ENCODE measurements around the gene MUC4. TPM values are rescaled to one million over a fixed set of nuclear protein-coding genes. Genes with fewer than 3 reads are reported as not detected.
"Not testable (repeated sequence)": the region's sequence is repeated elsewhere in the genome, so short reads cannot be mapped to it uniquely, and the experiment has no call there.

MUC4 gene
- polyA plus RNA-seq, 1 experiment = not detected

DNA sequence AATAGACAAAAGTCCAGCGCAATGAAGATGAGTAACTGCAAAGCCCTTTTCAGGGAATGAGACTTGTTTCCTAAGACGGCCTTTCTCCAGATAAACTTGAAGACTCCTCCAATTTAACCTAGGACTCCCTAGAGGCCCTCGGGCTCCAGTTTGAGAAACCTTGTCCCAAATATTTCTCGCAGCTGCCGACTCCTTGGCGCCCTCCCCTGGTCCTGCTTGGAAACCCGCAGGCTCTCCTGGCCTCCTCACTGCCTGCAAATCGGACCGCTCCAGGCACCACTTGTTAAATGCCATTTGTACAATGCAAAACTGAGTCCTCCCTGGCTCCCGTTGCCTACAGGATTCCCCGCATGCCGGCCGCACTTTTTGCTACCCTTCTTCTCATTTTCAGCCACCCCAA lies 36.8 kb downstream of the MUC4 start:
- TF ChIP-seq, protein P1, sequence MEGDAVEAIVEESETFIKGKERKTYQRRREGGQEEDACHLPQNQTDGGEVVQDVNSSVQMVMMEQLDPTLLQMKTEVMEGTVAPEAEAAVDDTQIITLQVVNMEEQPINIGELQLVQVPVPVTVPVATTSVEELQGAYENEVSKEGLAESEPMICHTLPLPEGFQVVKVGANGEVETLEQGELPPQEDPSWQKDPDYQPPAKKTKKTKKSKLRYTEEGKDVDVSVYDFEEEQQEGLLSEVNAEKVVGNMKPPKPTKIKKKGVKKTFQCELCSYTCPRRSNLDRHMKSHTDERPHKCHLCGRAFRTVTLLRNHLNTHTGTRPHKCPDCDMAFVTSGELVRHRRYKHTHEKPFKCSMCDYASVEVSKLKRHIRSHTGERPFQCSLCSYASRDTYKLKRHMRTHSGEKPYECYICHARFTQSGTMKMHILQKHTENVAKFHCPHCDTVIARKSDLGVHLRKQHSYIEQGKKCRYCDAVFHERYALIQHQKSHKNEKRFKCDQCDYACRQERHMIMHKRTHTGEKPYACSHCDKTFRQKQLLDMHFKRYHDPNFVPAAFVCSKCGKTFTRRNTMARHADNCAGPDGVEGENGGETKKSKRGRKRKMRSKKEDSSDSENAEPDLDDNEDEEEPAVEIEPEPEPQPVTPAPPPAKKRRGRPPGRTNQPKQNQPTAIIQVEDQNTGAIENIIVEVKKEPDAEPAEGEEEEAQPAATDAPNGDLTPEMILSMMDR (IDR thresholded peaks at IDR 0.05; ENCODE audit: insufficient read depth, low read depth, low read length) = peak; percentile 46
- ChIA-PET CTCF (no interaction called here), POLR2A (no interaction called here)
- no peak for DNase-seq (ENCODE audit: low read depth)
- no peaks in the 10 kb centered on the region for H3K36me3 ChIP-seq (ENCODE audit: control insufficient read depth, insufficient read depth, low read length)
- H3K4me3 ChIP-seq (ENCODE audit: low read depth, low read length) = no peak overlapping the region
- H3K27me3 ChIP-seq (ENCODE audit: control insufficient read depth, insufficient read depth, low read length) = no peaks in the 10 kb centered on the region

DNA sequence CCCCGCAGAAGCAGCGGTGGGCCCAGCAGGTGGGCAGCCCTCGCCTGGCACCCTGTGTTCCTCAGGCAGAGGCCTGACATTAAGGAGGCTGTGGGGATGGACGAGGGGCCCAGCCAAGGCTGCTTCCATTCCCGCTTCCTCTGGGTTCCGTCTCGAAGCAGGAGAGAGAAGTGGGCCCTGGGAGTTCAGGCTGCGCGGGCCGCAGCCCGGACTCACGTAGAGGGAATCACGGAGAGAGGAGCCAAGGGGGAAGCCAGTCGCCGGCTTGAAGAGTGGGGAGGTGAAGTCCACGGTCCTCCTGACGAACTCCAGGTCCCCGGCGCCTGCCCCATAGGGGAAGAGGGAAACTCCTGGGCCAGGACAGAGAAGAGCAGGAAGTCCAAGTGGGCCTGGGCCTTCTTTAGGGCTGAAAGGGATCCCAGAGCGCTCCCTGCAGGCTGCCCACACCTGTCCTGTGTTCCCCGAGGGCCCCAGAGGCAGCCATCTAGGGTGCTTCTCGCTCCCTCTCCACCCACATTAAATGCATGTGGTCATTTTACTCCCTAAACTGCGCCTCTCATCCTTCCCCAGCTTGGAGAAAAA lies 37.7 kb downstream of the MUC4 start:
- H3K36me3 ChIP-seq (ENCODE audit: control insufficient read depth, insufficient read depth, low read length) = no peaks in the 10 kb centered on the region
- no peaks in the 10 kb centered on the region for H3K27me3 ChIP-seq (ENCODE audit: control insufficient read depth, insufficient read depth, low read length)
- ChIA-PET CTCF (no interaction called here), POLR2A (no interaction called here)
- no peak overlapping the region for H3K4me3 ChIP-seq (ENCODE audit: low read depth, low read length)
- DNase-seq (ENCODE audit: low read depth) = no peak
- TF ChIP-seq, protein P1 (IDR thresholded peaks at IDR 0.05; ENCODE audit: insufficient read depth, low read depth, low read length) = no peak

DNA sequence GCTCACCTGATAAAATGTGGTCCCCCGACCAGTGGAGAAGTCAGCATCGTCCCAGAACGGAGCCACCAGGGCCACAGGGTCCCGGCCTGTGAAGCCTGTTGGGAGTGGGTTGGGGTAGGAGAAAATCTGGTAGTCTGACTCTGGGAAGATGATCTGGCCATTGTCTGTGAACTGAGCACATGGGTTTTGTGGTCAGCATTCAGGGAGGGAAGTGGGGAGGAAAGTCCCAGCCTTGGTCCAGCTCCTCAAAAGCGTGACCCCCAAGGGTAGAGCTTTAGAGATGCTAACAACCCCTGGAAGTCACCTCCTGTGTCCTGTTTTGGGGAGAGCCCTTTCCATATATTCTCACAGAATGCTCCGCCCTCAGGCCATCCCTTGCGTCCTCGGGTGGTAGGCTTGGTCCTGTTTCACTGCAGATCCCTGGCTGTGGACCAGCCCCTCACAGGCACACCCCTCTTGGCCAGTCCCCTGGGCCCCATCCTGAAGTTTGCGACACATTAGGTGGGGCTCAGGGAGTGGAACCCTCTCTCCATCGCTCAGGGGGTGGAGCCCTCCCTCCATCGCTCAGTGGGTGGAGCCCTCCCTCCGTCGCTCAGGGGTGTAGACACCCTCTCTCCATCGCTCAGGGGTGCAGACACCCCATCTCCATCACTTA lies 40.0 kb downstream of the MUC4 start:
- Histone ChIP-seq H3K4me3 (ENCODE audit: low read depth, low read length) (no peak overlapping the region), H3K36me3 (ENCODE audit: control insufficient read depth, insufficient read depth, low read length) (no peaks in the 10 kb centered on the region), H3K27me3 (ENCODE audit: control insufficient read depth, insufficient read depth, low read length) (no peaks in the 10 kb centered on the region)
- DNase-seq (ENCODE audit: low read depth) = no peak
- CTCF ChIA-PET = no interaction called here
- TF ChIP-seq, protein P1 (IDR thresholded peaks at IDR 0.05; ENCODE audit: insufficient read depth, low read depth, low read length) = no peak
- POLR2A ChIA-PET = no interaction called here

DNA sequence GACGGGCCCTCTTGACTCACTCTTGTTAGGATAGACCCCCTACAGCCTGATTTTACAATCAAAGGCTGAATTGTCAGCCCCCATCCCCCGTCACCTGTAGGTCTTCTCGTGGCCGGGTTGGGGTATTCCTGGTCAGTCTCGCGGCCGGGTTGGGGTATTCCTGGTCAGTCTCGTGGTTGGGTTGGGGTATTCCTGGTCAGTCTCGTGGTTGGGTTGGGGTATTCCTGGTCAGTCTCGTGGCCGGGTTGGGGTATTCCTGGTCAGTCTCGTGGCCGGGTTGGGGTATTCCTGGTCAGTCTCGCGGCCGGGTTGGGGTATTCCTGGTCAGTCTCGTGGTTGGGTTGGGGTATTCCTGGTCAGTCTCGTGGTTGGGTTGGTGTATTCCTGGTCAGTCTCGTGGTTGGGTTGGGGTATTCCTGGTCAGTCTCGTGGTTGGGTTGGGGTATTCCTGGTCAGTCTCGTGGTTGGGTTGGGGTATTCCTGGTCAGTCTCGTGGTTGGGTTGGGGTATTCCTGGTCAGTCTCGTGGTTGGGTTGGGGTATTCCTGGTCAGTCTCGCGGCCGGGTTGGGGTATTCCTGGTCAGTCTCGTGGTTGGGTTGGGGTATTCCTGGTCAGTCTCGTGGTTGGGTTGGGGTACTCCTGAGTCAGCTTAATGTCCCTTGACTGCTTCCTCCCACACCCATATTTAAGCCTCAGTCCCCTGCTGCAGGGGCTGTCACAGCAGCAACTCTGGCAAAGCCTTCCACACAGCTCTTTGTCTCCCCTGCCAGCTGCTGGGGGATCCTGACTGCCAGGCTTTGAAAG lies 40.7 kb downstream of the MUC4 start:
- CTCF ChIA-PET = not testable (repeated sequence)

DNA sequence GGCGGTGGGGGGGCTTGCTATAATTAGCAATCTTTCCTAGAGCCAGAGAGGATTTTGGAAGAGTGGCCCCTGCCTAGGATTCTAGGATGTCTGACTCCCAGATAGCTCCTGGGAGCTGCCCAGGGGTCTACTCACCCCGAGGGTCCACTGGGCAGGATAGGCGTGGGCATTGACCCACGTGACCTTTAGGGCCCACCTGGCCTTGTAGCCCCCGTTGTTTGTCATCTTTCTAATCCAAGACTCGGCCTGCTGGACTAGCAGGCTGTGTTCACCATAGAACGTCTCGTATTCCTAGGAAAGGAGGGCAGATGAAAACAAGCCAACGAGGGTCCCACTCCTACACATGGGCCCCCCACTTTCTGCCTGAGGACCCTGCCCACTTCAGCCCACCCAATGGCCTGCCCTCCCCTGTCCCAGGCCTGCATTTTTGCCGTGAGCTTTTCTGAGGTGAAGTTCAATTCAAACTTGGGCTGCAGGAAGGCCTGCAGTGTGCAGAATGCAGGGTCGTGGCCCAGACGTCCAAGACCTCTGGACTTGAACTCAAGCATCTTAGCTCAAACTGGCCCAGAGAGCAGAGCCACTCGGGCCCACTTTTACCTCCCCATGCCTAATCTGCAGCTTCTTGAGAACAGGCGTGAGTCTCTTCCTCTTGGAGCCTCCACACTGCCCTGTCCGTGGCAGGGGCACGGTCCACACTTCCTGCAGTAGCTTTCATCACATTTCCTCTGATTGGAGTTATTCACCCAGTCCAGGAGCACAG lies 41.5 kb downstream of the MUC4 start:
- POLR2A ChIA-PET = no interaction called here
- TF ChIP-seq, protein P1 (IDR thresholded peaks at IDR 0.05; ENCODE audit: insufficient read depth, low read depth, low read length) = no peak
- CTCF ChIA-PET = no interaction called here

More for the DNA sequence above, 40.7 kb downstream of the MUC4 start:
- H3K36me3 ChIP-seq (ENCODE audit: control insufficient read depth, insufficient read depth, low read length); POLR2A ChIA-PET; H3K4me3 ChIP-seq (ENCODE audit: low read depth, low read length); DNase-seq (ENCODE audit: low read depth); H3K27me3 ChIP-seq (ENCODE audit: control insufficient read depth, insufficient read depth, low read length): not testable (repeated sequence)

More for the DNA sequence above, 41.5 kb downstream of the MUC4 start:
- H3K27me3 ChIP-seq (ENCODE audit: control insufficient read depth, insufficient read depth, low read length) = no peaks in the 10 kb centered on the region
- no peak overlapping the region for H3K4me3 ChIP-seq (ENCODE audit: low read depth, low read length)
- DNase-seq (ENCODE audit: low read depth) = no peak
- no peaks in the 10 kb centered on the region for H3K36me3 ChIP-seq (ENCODE audit: control insufficient read depth, insufficient read depth, low read length)

All from BJ (cell line).